IPS-NIHi7 (cell line): Measurements from ENCODE around the gene FEM1A.
"Not testable (repeated sequence)": the region's sequence is repeated elsewhere in the genome, so short reads cannot be mapped to it uniquely, and the experiment has no call there.

Experiments
- DNase-seq: peaks from one replicate; pipeline ENCODE4 v3.0.0; 2012; ENCODE audit warnings: mixed read lengths; ENCODE audit errors: extremely low spot score

Gene FEM1A

DNA sequence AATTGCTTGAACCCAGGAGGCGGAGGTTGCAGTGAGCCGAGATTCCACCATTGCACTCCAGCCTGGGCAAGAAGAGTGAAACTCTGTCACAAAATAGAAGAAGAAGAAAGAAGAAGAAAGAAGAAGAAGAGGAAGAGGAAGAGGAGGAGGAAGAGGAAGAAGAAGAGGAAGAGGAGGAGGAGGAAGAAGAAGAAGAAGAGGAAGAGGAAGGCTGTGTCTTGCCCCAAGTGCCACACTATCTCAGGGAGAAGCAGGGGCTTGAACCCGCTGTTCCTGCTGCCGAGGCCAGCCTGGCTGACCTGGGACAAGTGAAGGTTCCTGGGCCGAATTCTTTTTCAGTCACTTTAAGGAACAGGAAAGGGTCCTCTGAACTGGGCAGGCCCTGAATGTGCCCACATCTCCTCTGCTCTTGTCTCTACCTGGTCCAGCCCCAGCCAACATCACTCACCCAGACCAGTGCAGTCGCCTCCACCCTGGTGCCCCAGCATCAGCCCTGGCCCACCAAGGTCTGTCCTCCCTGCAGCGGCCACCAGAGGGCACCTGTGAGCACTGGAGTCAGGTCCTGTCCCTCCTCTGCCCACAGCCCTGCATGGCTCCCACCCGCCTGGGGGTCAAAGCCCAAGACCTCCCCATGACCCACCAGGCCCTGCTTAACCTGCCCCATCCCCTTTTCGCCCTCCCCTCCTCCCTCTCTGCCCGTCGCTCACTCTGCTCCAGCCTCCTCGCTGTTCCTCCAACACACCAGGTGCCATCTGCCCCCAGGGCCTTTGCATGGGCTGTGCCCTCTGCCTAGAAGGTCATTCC lies 20.0 kb downstream of the FEM1A start:
- DNase-seq: peak; percentile 84

DNA sequence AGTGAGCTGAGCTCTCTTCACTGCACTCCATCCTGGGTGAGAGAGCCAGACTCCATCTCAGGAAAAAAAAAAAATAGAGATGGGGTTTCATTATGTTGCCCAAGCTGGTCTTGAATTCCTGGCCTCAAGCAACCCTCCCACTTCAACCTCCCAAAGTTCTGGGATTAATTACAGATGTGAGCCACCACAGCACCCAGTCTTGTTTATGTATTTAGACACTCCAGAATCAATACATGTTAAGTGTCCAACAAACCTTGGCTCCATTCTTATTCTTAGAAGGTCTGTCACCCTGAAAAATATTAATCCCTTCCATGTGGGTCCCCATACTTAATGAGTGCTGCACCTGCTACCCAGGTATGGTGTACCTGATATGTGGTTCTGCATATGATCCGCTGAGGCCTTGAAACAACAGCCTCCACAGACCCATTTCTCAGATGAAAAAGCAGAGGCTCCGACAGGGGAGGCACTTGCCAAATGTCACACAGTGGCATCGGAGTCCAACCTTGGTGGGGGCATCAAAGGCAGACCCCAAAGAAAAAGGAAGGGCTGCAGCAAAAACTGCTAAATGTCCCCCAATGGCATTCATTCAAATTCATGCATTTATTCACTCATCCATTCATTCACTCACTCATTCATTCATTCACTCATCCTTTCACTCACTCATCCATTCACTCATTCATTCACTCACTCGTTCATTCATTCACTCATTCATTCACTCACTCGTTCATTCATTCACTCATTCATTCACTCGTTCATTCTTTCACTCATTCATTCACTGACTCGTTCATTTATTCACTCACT lies 23.3 kb downstream of the FEM1A start:
- no peak for DNase-seq

DNA sequence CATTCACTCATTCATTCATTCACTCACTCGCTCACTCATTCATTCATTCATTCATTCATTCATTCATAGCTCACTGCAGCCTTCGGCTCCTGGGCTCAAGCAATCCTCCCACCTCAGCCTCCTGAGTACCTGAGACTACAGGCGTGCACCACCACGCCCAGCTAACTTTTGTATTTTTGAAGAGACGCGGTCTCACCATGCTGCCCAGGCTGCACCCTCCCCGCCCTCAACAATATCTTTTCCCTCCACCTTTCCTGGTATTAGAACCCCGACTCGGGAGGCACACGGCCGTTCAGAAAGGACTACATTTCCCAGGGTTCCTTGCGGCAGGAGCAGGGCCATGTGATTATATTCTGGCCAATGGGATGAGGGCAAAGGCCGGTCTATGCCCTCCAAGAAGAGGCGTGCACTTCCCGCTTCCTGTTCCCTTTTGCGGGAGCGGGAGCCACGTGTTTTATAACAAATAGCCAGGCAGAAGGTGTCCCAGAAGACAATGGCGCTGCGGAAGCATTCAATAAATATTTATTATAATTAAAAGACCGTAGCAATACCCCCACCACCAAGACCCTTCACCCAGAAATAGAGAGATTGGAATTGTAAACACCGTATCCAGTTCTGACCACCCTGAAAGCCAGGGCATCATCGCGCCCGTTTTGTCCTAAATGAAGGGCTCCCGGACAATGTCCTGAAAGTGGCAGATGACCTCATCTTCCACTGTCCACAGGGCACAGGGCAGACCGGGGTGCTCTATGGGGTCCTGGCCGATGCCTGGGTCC lies 24.1 kb downstream of the FEM1A start:
- DNase-seq: peak; percentile 99

DNA sequence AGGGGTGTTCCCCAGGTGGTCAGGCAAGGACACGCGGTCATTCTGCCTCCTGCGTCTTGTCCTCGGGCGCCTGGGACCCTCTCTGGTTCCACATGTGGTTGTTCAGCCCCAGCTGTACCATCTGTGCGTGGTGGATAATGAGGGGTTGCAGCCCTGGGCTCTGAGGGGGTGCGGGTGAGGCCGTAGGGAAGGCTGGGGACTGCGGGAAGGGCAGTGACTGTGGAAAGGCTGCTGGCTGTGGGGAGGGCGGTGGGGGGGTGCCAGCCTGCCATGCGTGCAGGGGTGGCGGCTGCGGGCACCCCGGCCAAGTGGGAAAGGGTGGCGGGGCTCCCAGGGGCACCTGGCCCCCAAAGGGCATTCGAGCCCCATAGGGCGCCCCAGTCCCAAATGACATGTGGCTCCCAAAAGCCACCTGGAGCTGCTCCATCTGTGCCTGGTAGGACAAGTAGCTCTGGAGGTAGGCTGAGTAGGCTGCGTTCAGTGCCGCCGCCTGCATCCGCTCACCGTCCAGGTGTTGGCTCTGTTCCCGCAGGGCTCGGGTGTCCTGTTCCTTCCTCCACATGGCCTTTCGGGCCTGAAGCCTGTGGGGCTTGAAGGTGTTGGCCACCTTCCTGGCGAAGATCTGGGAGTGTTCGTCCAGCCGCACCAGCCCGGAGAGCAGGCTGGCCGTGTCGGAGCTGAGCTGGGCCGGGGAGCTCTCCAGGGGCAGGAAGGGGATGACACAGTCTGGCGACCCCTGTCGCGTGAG lies 24.8 kb downstream of the FEM1A start:
- no peak for DNase-seq

DNA sequence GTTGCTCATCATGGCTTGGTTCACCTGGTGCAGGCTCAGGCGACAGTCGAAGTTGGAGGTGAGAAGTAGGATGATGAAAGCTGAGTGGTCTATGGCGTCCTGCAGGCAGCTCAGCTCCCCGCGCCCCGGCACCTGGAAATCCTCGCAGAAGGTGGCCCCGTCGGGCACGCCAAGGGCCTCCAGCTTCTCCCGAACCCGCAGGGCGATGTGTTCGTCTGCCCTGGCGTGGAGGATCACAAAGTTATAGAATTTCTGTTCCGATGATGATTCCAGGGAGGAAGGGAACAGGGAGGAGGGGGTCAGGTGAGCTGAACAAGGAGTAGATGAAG lies 25.4 kb downstream of the FEM1A start:
- no peak for DNase-seq

DNA sequence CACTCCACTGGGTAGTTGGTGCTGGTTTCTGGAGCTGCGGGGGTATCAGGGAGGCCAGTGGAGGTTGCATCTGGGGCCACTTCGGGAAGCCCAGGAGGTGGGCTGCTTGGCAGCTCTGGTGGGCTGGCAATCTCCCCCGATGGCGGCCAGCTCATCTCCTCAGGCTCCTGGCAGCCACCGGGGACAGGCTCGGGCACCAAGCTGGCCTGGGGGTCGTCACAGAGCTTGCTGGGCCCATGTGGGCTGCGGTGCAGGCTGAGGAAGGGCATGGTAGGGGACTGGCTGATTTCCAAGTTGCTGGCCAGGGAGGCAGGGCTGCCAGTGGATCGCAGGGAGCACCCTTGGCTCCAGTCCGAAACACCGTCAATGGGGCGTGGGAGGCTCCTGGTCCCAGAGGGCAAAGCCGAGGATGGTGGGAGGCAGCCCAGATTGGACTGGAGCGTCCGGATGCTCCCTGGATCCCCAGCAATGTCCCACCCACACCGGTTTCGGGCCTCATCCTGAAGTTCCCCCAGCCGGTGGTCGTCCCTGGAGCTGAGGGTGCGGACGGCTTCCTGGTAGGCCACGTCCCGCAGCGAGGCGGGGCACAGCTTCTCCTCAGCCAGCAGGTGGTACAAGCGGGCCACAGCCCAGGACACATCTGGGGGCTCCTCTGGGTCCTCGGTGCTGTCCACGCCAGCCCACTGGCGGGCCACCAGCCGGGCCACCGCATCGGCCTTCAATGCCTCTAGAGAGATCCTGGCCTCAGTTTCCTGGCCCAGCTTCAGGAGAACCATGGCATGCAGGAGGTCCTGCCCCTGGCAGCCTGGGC lies 26.1 kb downstream of the FEM1A start:
- no peak for DNase-seq

DNA sequence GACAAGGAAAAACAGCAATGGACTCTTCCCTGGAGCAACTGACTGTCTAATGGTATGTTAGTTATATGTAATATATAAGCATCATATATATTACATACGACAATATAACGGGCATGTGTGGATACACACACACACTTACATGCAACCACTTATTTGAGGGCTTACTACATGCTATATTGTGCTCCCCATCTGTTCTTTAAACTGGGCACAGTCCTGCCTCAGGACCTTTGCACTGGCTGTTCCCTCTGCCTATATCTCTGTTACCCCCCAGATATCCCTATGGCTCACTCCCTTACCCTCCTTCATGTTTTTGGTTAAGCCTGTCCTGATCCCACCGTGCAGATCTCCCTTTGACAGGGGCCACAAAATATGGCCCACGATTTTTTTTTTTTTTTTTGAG lies 29.7 kb downstream of the FEM1A start:
- DNase-seq: no peak

DNA sequence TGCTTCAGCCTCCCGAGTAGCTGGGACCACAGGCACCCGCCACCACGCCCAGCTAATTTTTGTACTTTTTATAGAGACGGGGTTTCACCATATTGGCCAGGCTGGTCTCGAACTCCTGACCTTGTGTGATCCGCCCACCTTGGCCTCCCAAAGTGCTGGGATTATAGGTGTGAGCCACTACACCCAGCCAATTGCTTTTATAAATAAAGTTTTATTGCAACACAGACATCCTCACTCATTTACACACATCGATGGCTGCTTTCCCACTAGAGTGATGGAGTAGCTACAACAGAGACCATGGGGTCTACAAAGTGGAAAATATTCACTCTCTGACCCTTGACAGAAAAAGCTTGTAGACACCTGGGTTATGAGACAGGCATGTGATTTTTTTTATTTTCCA lies 30.8 kb downstream of the FEM1A start:
- DNase-seq: not testable (repeated sequence)

DNA sequence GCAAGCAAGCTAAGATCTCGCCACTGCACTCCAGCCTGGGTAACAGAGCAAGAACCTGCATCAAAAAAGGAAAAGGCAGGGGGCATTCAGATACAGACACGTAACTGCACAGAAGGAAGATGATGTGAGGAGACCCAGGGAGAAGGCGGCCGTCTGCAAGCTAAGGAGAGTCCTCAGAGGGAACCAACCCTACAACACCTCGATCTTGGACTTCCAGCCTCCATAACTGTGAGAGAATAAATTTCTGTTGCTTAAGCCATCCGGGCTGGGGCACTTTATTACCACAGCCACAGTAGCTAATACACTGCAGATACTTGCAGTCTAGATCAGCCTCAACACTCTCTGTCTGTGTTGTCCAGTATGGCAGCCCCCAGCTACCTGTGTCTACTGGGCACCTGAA lies 32.0 kb downstream of the FEM1A start:
- DNase-seq: no peak

DNA sequence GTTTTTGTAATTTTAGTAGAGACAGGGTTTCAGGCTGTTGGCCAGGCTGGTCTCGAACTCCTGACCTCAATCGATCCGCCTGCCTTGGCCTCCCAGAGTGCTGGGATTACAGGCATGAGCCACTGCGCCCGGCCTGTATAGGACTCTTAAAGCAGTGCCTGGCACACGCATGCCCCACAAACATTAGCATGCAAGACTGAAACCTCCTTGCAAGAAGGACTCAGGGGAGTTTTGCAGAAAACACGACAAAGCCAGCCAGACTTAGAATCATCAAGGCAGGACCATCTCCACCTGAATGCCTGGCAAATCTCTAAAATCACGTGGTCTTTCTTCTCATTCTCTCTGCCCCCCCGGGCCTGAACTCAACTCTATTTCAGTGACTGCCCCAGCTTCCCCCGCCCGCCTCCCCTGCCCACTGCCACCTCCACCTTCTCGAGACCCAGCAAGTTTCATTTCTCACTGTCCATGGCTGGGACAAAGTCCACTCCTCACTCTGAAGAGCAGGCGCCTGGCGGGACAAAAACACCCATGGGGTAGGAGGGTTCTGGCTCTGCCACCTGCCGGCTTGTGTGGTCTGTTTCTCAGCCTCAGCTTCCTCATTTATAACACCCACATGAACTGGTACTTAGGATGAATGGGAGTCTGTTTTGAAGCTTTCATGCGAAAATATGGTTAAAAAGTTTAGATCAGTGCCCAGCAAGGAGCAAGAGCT lies 37.6 kb downstream of the FEM1A start:
- no peak for DNase-seq

DNA sequence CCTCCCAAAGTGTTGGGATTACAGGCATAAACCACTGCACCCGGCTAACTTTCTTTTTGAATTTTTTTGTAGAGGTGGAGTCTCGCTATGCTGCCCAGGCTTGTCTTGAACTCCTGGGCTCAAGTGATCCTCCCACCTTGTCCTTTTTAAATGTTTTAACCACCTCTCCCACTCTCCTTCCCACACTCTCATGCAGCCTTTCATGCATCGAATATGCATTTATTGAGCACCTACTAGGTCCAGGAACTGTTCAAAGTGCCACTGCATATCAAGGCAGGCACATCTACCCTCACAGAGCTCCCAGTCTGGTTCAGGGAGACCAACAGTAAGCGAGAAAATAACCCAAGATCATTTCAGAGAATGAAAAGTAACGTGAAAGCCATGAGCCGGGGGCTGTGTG lies 38.8 kb downstream of the FEM1A start:
- no peak for DNase-seq

DNA sequence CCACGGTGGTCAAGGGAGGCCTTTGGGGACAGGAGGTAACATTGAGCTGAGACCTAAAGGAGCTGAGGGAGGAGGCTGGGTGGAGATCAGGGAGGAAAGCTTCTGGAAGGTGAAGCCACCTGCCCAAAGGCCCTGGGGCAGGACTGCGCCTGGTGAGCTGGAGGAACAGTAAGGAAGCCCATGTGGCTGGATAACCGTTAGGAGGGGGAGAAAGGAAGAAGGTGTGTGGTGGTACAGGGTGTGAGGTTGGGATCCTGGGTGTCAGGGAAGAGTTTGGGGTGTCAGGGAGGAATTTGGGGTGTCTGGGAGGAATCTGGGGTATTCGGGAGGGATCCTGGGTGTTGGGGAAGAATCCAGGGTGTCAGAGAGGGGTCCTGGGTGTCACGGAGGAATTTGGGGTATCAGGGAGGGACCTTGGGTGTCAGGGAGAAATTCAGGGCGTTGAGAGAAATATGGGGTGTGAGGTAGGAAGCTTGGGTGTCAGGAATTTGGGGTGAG lies 39.3 kb downstream of the FEM1A start:
- no peak for DNase-seq

DNA sequence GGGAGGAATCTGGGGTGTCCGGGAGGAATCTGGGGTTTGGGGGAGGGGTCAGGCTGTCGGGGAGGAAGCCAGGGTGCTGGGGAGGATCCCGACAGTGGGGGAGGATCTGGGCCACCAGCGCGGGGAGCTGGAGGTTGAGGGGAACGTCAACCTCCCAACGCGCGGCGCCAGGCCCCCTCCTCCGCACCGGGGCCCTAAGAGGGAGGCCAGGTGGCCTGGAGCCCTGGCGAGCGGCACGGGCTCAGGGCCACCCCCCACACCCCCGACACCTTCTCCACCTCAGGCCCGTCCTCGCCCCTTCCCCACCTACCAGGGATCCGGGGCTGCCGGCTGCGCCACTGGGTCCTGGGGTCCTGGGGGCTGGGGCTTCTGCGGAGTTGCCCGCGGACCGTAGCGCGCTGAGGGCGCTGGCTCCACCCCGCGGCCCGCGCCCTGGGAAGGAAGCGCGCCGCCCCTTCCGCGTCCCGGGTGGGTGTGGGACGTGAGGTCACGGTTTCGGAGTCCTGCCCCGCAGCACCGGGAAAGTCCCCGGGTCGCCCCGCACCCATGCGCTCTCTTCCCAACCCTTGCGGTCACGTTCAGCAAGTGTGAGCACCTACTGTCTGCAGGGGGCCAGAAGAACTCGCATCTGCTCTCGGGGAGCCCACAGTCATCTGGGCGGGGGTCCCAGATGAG lies 39.9 kb downstream of the FEM1A start, which contains the start of gene TICAM1:
Gene TICAM1 (minus strand): TSS at position 409 of the 675 bp plus-strand sequence. CDS start 13,335 bp downstream, outside the sequence.
- peak; percentile 43 for DNase-seq

DNA sequence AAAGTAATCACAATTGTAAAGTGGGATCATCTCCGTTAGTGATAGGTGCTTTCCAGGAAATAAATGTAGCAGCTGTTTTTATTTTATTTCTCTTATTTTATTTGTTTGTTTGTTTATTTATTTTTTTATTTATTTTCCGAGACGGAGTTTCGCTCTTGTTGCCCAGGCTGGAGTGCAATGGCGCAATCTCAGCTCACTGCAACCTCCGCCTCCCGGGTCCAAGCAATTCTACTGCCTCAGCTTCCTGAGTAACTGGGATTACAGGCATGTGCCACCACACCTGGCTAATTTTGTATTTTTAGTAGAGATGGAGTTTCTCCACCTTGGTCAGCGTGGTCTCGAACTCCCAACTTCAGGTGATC lies 40.4 kb downstream of the FEM1A start:
- DNase-seq: not testable (repeated sequence)

DNA sequence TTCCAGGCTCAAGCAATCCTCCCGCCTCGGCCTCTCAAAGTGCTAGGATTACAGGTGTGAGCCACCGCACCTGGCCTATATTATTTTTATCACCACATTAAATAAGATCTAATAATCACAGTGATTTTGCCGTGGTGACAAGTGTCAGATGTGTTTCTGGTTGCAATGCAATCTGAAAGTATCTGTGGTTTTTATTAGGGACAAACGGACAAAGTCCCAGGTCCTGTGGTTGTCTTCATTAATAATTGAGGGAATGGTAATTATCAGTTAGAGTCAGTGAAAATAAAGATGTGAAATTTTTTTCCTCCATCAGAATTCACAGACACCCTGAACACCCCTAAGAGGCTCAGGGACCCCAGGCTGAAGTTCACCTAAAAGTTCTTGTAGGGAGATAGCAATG lies 41.2 kb downstream of the FEM1A start:
- no peak for DNase-seq

DNA sequence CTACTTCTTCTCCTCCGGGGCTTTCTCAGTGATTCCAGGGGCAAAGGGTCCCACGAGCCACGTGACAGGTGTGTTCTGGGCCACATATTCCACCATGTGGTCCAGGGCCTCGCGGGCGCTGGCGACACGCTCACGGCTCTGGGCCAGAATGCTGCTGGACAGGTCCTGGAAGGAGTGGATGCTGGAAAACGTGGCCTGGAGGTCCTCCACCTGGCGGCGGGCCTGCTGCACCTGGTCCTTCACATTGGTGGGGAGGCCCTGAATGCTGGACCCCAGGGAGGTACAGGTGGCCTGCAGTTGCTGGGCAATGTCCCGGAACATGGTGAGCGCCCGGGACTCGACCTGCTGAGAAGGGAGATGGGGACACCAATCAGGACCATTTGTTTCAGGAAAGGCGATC lies 47.7 kb downstream of the FEM1A start:
- no peak for DNase-seq

DNA sequence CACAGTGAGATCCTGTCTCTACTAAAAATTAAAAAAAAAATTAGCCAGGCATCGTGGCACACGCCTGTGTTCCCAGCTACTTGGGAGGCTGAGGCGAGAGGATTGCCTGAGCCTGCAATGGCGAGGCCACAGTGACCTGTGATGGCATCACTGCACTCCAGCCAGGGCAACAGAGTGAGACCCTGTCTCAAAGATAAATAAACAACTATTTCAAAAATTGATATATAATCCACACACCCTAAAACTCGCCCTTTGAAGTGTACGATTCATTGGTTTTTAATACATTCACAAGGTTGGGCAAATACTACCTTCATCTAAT lies 52.1 kb downstream of the FEM1A start:
- DNase-seq: no peak

DNA sequence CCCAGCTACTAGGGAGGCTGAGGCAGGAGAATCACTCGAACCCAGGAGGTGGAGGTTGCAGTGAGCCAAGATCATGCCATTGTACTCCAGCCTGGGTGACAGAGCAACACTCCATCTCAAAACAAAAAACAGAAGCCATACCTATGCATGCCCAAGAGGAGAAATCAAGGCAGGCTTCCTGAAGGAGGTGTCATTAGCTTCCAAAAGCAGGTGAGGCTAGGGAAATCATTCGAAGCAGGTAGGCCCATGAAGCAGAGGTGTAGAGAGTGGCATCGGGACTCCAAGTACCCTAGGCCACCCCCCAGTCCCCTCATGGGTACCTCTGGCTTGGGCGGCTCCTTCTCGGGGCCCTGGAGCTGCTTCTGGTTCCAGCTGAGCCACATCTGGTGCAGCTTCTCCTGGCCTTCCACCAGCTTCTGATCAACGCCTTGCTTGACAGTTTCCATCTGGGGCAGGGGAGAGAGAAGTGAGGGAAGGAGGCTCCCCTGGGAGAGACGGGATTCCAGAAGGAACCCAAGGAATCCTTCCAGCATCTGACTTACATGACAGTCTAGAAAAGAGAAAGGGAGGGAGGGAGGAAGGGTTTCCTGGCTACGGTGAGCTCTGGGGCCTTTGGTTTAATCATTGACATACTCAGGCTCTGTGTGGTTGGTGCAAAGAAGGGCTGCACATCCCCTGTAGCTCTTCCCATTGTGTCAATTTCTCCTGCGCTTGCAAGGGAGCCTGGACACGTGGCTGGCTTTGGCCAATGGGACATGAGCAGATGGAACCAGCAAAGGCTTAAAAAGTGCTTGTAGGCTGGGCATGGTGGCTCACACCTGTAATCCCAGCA lies 53.0 kb downstream of the FEM1A start:
- DNase-seq: no peak

DNA sequence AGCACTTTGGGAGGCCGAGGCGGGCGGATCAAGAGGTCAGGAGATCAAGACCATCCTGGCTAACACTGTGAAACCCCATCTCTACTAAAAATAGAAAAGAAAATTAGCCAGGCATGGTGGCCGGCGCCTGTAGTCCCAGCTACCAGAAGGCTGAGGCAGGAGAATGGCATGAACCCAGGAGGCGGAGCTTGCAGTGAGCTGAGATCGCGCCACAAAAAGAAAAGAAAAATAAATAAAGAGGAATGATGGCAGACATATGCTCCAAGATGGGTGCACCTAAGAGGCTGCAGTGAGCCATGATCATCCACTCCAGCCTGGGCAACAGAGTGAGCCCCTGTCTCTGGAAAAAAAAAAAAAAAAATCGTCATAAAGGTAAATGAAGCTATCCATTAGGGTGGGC lies 54.4 kb downstream of the FEM1A start:
- not testable (repeated sequence) for DNase-seq
